GM21529 (cell line): ENCODE measurements around the gene COQ8B.
"Not testable (repeated sequence)": the region's sequence is repeated elsewhere in the genome, so short reads cannot be mapped to it uniquely, and the experiment has no call there.

Experiments used
- ATAC-seq: cut with Tn5 transposase; IDR thresholded peaks from one replicate; pipeline ENCODE4 v1.9.1; 2021; ENCODE audit not compliant: unreplicated experiment

Gene COQ8B

DNA sequence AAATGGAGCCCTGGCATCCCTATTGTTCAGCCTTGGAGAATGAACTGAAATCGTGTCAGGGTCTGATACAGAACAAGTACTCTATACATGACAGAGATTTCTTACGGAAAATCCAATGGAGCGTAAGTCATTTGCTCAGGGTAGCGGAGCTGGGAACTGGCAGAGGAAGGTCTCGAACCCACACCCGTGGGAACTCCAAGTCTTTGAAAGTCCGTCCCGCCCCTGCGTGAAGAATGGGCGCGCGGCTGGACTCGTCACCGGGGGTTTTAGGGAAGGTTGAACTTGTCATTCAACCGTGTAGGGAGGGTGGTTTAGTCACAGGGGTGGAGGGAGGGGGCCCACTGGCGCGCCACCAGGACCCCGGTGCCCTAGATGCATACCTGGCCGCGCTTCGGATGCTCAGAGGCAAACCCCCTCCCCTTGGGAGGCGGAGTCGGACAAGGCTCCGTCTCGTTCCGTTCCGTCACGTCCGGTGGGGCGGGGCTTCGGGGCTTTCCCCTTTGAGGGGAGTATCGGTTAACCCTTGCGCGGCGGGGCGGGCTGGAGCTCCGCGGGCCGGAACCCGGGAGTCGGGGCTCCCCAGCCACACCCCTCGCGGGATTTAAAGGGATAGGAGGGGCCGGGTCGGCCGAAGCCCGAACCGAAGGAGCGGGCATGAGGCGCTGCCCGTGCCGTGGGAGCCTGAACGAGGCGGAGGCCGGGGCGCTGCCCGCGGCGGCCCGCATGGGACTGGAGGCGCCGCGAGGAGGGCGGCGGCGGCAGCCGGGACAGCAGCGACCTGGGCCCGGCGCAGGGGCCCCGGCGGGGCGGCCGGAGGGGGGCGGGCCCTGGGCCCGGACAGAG, at the start of gene COQ8B, which contains the start of gene ITPKC:
TSS of gene COQ8B (minus strand) at position 405 of the 843 bp plus-strand sequence. CDS start 2,254 bp downstream, outside the sequence.
TSS of gene ITPKC (plus strand) at position 631 of the 843 bp plus-strand sequence. CDS start at position 655, 24 bp downstream.
- peak; percentile 67 for ATAC-seq

DNA sequence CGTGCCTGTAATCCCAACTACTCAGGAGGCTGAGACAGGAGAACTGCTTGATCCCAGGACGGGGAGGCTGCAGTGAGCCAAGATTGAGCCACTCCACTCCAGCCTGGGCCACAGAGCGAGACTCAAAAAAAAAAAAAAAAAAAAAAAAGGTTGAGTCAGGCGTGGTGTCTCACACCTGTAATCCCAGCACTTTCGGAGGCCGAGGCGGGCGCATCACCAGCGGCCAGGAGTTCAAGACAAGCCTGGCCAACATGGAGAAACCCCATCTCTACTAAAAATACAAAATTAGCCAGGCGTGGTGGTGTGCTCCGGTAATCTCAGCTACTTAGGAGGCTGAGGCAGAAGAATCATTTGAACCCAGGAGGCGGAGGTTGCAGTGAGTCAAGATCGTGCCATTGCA, 49.7 kb upstream of the COQ8B start:
- not testable (repeated sequence) for ATAC-seq

- no peak for ATAC-seq
Measured at GRCh38 chr19:40763963-40764362, 47.3 kb upstream of the COQ8B start.

- no peak for ATAC-seq
Measured at GRCh38 chr19:40763526-40763925, 46.8 kb upstream of the COQ8B start.

DNA sequence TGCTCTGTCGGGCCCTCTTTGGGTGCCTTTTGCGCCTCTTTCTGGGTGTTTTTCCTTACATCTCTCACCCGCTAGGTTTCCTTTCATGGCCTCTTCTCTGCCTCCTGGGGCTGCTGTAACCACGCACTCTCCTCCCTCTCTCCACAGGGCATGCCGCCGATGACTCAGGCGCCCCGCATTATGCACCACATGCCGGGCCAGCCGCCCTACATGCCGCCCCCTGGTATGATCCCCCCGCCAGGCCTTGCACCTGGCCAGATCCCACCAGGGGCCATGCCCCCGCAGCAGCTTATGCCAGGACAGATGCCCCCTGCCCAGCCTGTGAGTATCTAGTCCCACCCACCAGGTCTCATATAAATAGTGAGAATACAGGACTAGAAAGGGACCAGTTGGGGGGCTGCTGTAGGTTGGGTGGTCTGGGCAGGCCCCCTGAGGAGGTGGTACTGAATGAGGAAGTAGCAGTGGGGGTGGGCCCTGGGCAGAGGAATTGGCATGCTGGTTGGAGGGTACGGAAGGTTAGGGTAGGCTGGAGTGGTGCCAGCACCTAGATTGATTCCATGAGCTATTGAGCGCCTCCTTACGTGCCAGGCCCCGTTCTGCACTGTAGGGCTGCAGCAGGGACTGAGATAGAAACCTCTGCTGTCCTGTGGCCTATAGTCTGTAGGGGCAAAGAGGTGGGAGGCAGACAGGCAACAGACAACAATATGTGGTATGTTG, 46.2 kb upstream of the COQ8B start:
- no peak for ATAC-seq

DNA sequence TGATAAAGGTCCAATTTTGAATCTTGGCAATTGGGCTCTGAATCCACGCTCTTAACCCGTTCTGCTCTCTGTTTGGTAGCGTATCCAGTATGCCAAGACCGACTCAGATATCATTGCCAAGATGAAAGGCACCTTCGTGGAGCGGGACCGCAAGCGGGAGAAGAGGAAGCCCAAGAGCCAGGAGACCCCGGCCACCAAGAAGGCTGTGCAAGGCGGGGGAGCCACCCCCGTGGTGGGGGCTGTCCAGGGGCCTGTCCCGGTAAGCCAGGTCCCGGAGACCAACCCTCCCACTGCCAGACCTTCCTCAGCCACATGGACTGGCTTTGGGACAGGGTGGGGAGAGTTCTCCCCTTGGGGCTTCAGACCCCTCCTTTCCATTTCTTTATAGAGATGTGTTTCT, 42.7 kb upstream of the COQ8B start:
- ATAC-seq: no peak

- ATAC-seq: no peak
Measured at GRCh38 chr19:40758491-40758890, 41.8 kb upstream of the COQ8B start.

- ATAC-seq: no peak
Measured at GRCh38 chr19:40756502-40757110, 39.9 kb upstream of the COQ8B start.

GRCh38 chr19:40755791-40756190, 39.1 kb upstream of the COQ8B start:
- ATAC-seq: no peak

- no peak for ATAC-seq
Measured at GRCh38 chr19:40755248-40755624, 38.5 kb upstream of the COQ8B start.

DNA sequence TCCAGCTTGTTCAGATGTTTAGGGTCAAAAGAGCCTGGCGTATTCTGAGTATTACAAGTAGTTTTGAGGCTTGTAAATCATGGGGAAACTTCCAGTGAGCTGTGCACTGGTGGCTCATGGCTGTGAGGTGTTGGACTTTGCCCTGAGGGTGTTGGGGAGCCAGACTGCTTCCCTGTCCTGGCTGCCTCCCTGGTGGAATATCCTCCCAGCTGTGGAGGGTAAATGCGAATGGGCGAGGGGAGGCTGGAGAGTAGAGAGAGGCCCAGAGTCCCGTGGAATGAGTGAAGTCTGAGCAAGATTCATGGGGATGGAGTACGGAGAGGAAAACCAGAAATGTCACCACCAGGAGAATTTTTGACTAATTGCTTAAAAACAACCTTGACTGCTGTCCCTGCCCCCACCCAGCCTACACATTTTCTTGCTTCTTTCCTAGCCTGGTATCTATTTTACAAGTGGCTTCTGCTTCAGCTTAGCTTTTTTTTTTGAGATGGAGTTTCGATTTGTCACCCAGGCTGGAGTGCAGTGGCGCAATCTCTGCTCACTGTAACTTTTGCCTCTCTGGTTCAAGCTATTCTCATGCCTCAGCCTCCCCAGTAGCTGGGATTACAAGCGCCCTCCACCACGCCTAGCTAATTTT, 38.0 kb upstream of the COQ8B start:
- no peak for ATAC-seq

GRCh38 chr19:40752257-40752781, 35.6 kb upstream of the COQ8B start:
- no peak for ATAC-seq

DNA sequence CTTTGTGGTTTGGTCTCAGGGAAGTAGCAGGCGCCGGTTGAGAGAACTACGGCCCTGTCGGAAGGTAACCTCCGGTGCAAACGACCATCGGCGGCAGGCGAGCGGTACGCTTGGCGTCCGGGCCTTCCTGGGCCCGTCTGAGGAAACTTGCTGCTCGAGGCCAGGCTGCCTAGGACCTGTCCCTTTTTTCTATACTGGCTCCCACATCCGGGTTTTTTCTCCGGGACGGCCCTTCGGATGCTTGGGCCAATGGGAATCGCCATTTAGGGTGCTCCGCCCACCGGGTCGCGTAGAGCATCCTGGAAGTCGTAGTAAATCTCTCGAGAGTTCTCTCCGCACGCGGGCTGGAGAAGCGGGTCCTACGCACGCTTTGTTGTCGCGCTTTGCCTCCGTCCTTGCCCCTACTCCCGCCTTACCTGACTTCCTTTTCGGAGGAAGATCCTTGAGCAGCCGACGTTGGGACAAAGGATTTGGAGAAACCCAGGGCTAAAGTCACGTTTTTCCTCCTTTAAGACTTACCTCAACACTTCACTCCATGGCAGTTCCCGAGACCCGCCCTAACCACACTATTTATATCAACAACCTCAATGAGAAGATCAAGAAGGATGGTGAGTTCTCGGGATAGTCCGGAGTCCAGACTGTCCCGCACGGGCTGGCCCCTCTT, 34.3 kb upstream of the COQ8B start, which contains the start of gene SNRPA:
TSS of gene SNRPA (plus strand) at position 330 of the 664 bp plus-strand sequence. CDS start at position 536, 206 bp downstream.
- peak; percentile 52 for ATAC-seq

DNA sequence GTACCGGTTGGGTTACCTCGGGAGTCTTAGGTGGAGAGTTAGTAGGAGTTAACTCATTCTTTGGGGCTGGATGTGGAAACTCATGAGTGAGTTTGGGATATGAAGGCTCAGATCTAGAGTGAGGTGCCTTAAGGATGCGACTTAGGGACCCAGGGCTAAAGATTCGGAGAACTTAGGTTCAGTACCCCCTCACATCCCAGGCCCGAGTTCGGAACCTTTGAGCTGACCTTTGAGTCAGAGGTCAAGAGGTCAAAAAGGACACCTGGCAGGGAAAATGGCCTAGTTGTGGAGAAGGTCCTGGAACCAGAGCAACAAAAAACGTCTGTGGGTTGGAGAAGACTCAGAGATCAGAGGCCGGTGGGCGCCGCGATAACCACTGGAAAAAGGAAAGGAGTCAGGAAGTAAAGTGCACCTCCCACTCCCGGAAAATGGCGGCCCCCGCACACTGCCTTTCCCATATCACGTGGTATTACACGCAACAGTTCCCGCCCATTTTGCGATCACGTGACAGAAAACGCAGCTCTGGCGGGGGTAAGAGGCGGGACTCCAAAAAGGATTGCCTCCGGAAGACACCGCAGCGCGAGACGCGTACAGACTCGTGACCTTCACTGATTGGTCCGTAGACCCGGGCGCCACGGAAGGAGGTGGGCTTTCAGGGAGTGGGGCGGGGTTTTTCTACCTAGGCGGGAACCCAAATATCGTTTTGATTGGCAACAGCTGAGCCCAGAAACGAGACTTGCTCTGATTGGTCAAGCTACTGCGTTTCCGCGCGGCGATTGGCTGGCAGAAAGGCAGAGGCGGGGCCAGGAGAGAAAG, 33.6 kb upstream of the COQ8B start, which contains the start of gene ACTMAP:
TSS of gene ACTMAP (minus strand) at position 420 of the 816 bp plus-strand sequence. CDS start 674 bp downstream, outside the sequence.
- ATAC-seq: peak; percentile 76

DNA sequence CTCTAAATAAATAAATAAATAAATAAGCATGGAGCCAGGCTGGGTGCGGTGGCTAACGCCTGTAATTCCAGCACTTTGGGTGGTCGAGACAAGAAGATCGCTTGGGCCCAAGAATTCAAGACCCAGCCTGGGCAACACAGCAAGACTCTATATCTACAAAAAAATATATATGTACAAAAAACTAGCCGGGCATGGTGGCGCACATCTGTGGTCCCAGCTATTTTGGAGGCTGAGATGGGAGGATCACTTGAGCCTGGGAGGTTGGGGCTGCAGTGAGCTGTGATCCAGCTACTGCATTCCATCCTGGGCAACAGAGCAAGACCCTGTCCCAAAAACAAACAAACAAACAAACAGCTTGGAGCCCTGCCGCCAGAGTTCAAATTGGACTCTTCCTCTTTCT, 30.9 kb upstream of the COQ8B start:
- ATAC-seq: no peak

GRCh38 chr19:40745402-40745780, 28.7 kb upstream of the COQ8B start:
- ATAC-seq: no peak

GRCh38 chr19:40744554-40745401, 28.1 kb upstream of the COQ8B start:
- ATAC-seq: no peak

DNA sequence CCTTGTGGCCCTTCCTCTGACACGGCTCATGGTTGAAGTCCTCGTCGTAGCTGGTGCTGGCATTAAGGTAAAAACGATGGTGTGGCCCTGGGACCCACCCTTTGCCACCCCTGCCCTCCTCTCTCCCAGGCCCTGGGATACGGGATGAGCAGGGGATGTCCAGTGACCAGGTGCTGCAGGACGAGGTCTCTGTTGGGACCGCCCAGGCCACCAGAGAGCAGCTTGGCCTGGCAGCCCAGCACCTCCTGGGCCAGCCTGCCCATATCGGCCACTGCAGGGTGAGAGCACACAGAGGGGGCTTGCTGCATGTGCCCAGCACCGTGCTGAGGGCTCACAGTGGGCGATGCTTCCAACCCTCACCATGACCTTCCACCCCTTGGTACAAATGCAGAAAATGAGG, 27.2 kb upstream of the COQ8B start:
- ATAC-seq: no peak
